ENCODE measurements around the gene CCDC73.

GRCh38 chr11:32792111-32792947, 2.1 kb downstream of the CCDC73 start:
- TF ChIP-seq TAF1 (IDR thresholded peaks at IDR 0.05; ENCODE audit: borderline replicate concordance, insufficient read depth, low read length) = no peak
- TF ChIP-seq SIN3A (IDR thresholded peaks at IDR 0.05; ENCODE audit: borderline replicate concordance, insufficient read depth, low read length) = no peak
- TF ChIP-seq REST (IDR thresholded peaks at IDR 0.05; ENCODE audit: insufficient read depth in 1 of 2, low read depth in 2 of 2, low read length in 2 of 2) = no peak
- TF ChIP-seq POLR2AphosphoS5 (IDR thresholded peaks at IDR 0.05; ENCODE audit: low read depth, low read length) = no peak

All from PFSK-1 (cell line).